HepG2 (cell line): ENCODE results near the gene VPS11. TPM values are rescaled to one million over a fixed set of nuclear protein-coding genes. Genes with fewer than 3 reads are reported as not detected.

Experiments
- FOXP1 ChIP-seq, 2 experiments: fragments of 450-650 bp in 1 of 2; IDR thresholded peaks; 2 replicates each; pipeline ENCODE4 v1.6.1; 2017 to 2018; ENCODE audit warnings: antibody characterized with exemption in 1 of 2
- HDAC1 ChIP-seq: sonication (generic); formaldehyde crosslinking; IDR thresholded peaks from 2 replicates; pipeline ENCODE4 v1.5.1; 2020; ENCODE audit warnings: mild to moderate bottlenecking, missing genetic modification reagents
- IKZF5 ChIP-seq: IDR thresholded peaks from 2 replicates; pipeline ENCODE4 v1.6.1; 2018; ENCODE audit warnings: missing genetic modification reagents, mild to moderate bottlenecking, missing compliant biosample characterization
- KDM6A ChIP-seq: IDR thresholded peaks from 2 replicates; pipeline ENCODE4 v1.6.1; 2016; ENCODE audit warnings: low read depth
- KLF15 ChIP-seq: sonication (generic); formaldehyde crosslinking; IDR thresholded peaks from 2 replicates; pipeline ENCODE4 v1.8.1; 2023; ENCODE audit warnings: borderline replicate concordance, mild to moderate bottlenecking, inconsistent platforms, missing genetic modification reagents, mixed read lengths
- MED13 ChIP-seq: sonication (generic); formaldehyde crosslinking; IDR thresholded peaks from 2 replicates; pipeline ENCODE4 v1.5.0; 2020; ENCODE audit warnings: missing genetic modification reagents
- PTBP1 ChIP-seq: fragments of 200-400 bp; formaldehyde crosslinking; IDR thresholded peaks from 2 replicates; pipeline ENCODE4 v1.6.1; 2018; ENCODE audit warnings: low read length, low read depth; ENCODE audit not compliant: poor library complexity, severe bottlenecking
- RARG ChIP-seq: sonication (generic); formaldehyde crosslinking; IDR thresholded peaks from 2 replicates; pipeline ENCODE4 v1.4.0; 2020; ENCODE audit warnings: low read depth, mild to moderate bottlenecking, missing genetic modification reagents
- TGIF2 ChIP-seq: IDR thresholded peaks from 2 replicates; pipeline ENCODE4 v1.6.1; 2016; ENCODE audit warnings: control low read depth, missing compliant biosample characterization
- THAP11 ChIP-seq: IDR thresholded peaks from 2 replicates; pipeline ENCODE4 v1.6.1; 2016; ENCODE audit warnings: missing biosample characterization, missing genetic modification reagents
- TRIM24 ChIP-seq: sonication (generic); formaldehyde crosslinking; IDR thresholded peaks from 2 replicates; pipeline ENCODE4 v1.8.0; 2022; ENCODE audit warnings: mild to moderate bottlenecking, missing genetic modification reagents
- ZNF317 ChIP-seq: sonication (generic); formaldehyde crosslinking; IDR thresholded peaks from 2 replicates; pipeline ENCODE4 v1.5.0; 2020; ENCODE audit warnings: mild to moderate bottlenecking, missing genetic modification reagents
- ZNF616 ChIP-seq: sonication (generic); formaldehyde crosslinking; IDR thresholded peaks from 2 replicates; pipeline ENCODE4 v1.5.0; 2020; ENCODE audit warnings: low read depth, mild to moderate bottlenecking, missing genetic modification reagents
- ZNF776 ChIP-seq: sonication (generic); formaldehyde crosslinking; IDR thresholded peaks from 2 replicates; pipeline ENCODE4 v1.4.0; 2020; ENCODE audit warnings: mild to moderate bottlenecking, missing genetic modification reagents
- polyA plus RNA-seq, 8 experiments: library from polyadenylated mRNA; depleted of rRNA in 3 of 8; stranded (reverse) in 7 of 8; unstranded in 1 of 8; fragments of >200 nt; fragmentation: Illumina TruSeq in 4 of 8; extraction: Trizol in 4 of 8; gene quantifications; 2 replicates each; pipeline versions ENCODE4 v1.2.1 to v1.2.3, GENCODE V29; 2011 to 2016; ENCODE audit warnings: low read depth in 4 of 8, missing spikeins in 1 of 8, mixed read lengths in 1 of 8; ENCODE audit not compliant: insufficient read depth in 1 of 8
- total RNA-seq, 5 experiments: library from RNA; depleted of rRNA; stranded (reverse); fragments of >200 nt; fragmentation: Illumina TruSeq; extraction: Trizol; gene quantifications; 2 replicates each; pipeline ENCODE4 v1.2.3, GENCODE V29; 2016; ENCODE audit warnings: low read depth in 1 of 5
- TF ChIP-seq, protein P1 (sequence below): sonication (generic); formaldehyde crosslinking; IDR thresholded peaks from 2 replicates; pipeline ENCODE4 v1.4.0; 2020; ENCODE audit warnings: missing genetic modification reagents; ENCODE audit errors: not compliant biosample characterization
- TF ChIP-seq, protein P2 (sequence below): sonication (generic); formaldehyde crosslinking; IDR thresholded peaks from 2 replicates; pipeline ENCODE4 v1.8.0; 2022; ENCODE audit warnings: mild to moderate bottlenecking, missing genetic modification reagents, borderline replicate concordance
- TF ChIP-seq, protein P3 (sequence below), 2 experiments: sonication (generic) in 1 of 2; formaldehyde crosslinking in 1 of 2; IDR thresholded peaks; 2 replicates each; pipeline versions ENCODE4 v1.4.0 to v1.6.1; 2016 to 2020; ENCODE audit warnings: borderline replicate concordance in 1 of 2, low read depth in 1 of 2, mild to moderate bottlenecking in 1 of 2, missing genetic modification reagents in 1 of 2

The VPS11 gene
- total and polyA plus RNA-seq, 2 of the 13 experiments (the other 11 are each of a cell fraction or from before 2014, with no cell fraction given) = 13.7 to 21.6 TPM

GRCh38 chr11:119025978-119026766 is 41.4 kb upstream of the VPS11 start (continued):
- TF ChIP-seq MED13 (no peak), KLF15 (CRISPR knock-in tag) (no peak), ZNF317 (no peak), RARG (CRISPR knock-in tag) (no peak), FOXP1 (IDR thresholded peaks at IDR 0.05) (no peak), FOXP1 (CRISPR knock-in tag; IDR thresholded peaks at IDR 0.05) (no peak), PTBP1 (no peak), ZNF776 (CRISPR knock-in tag) (0 out of 2 replicates have a peak, but pooled peaks have one; percentile 23), IKZF5 (CRISPR knock-in tag) (no peak), TRIM24 (CRISPR knock-in tag) (no peak), HDAC1 (CRISPR knock-in tag) (no peak), ZNF616 (0 out of 2 replicates have a peak, but pooled peaks have one; percentile 8), THAP11 (no peak), TGIF2 (CRISPR knock-in tag) (no peak), KDM6A (CRISPR knock-in tag) (0 out of 2 replicates have a peak, but pooled peaks have one; percentile 23)
- TF ChIP-seq, protein P1, sequence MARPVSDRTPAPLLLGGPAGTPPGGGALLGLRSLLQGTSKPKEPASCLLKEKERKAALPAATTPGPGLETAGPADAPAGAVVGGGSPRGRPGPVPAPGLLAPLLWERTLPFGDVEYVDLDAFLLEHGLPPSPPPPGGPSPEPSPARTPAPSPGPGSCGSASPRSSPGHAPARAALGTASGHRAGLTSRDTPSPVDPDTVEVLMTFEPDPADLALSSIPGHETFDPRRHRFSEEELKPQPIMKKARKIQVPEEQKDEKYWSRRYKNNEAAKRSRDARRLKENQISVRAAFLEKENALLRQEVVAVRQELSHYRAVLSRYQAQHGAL (CRISPR knock-in tag) = no peak
- TF ChIP-seq, protein P2, sequence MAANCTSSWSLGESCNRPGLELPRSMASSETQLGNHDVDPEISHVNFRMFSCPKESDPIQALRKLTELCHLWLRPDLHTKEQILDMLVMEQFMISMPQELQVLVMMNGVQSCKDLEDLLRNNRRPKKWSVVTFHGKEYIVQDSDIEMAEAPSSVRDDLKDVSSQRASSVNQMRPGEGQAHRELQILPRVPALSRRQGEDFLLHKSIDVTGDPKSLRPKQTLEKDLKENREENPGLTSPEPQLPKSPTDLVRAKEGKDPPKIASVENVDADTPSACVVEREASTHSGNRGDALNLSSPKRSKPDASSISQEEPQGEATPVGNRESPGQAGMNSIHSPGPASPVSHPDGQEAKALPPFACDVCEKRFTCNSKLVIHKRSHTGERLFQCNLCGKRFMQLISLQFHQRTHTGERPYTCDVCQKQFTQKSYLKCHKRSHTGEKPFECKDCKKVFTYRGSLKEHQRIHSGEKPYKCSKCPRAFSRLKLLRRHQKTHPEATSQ (CRISPR knock-in tag) = no peak
- TF ChIP-seq, protein P3, sequence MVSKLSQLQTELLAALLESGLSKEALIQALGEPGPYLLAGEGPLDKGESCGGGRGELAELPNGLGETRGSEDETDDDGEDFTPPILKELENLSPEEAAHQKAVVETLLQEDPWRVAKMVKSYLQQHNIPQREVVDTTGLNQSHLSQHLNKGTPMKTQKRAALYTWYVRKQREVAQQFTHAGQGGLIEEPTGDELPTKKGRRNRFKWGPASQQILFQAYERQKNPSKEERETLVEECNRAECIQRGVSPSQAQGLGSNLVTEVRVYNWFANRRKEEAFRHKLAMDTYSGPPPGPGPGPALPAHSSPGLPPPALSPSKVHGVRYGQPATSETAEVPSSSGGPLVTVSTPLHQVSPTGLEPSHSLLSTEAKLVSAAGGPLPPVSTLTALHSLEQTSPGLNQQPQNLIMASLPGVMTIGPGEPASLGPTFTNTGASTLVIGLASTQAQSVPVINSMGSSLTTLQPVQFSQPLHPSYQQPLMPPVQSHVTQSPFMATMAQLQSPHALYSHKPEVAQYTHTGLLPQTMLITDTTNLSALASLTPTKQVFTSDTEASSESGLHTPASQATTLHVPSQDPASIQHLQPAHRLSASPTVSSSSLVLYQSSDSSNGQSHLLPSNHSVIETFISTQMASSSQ (IDR thresholded peaks at IDR 0.05; ENCODE audit: low read depth) = no peak
- TF ChIP-seq, protein P3 (CRISPR knock-in tag; IDR thresholded peaks at IDR 0.05; ENCODE audit: borderline replicate concordance) = peak; percentile 56; the same call in 1 of the 2 replicates
